B cell (primary cell): Measurements from ENCODE around the gene FAM200B.

Experiments used
- CTCF ChIP-seq: fragments of 200-600 bp; IDR thresholded peaks from one replicate; pipeline ENCODE4 v1.8.0; 2022; ENCODE audit warnings: antibody characterized with exemption, mild to moderate bottlenecking
- EZH2 ChIP-seq: IDR thresholded peaks from 2 replicates; pipeline ENCODE4 v1.6.1; 2012; ENCODE audit warnings: borderline replicate concordance, low read depth, mild to moderate bottlenecking, moderate library complexity, low read length; ENCODE audit not compliant: insufficient read depth, poor library complexity, severe bottlenecking

GRCh38 chr4:15638418-15638817 lies 43.2 kb upstream of the FAM200B start:
- TF ChIP-seq CTCF (no peak), EZH2 (no peak)
